Dedifferentiated amniotic fluid mesenchymal stem cell (primary cell): ENCODE measurements around the gene LOXL3.
A peak's percentile ranks its signal among the peaks of the same experiment; 100 is the strongest.

Source experiments
- DNase-seq: peaks from one replicate; pipeline ENCODE4 v3.0.0-alpha.2; 2016; ENCODE audit errors: extremely low spot score

The LOXL3 gene

DNA sequence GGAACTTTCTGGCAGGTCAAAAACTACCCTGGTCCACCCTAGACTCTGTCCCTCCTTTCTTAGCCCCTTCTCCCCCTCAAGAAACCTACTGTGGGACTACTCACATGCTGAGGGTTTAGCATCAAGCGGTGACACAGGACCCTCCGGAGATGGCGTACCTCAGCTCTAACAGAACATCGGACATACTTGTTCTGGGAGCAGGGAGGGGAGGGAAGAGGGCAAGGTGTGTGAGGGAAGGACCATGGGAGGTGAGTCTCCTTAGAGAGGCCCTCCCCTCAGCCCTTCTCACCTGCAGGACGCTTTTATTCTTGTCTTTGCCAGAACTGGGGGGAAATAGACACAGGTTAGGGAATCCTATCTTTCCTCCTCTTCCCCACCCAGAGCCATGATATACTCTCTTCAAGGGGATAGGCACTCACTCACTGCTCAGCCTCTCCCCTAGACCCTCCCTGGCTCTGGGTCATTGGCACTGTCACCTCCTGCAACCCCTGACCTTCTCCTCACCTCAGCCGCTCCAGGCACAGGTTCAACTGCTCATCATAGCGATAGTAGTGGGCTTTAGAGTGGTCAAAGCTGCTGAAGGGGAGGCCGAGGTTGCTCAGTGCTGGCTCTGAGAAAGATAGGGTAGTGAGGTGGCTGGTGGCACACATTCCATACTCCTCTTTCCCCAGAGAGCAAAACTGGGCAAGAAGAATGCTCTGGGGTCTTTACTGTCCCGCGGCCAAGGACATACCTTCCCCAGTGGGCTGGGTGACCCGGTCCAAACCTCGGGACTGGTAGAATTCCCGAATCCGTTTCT, 48.1 kb downstream of the LOXL3 start:
- no peak for DNase-seq

DNA sequence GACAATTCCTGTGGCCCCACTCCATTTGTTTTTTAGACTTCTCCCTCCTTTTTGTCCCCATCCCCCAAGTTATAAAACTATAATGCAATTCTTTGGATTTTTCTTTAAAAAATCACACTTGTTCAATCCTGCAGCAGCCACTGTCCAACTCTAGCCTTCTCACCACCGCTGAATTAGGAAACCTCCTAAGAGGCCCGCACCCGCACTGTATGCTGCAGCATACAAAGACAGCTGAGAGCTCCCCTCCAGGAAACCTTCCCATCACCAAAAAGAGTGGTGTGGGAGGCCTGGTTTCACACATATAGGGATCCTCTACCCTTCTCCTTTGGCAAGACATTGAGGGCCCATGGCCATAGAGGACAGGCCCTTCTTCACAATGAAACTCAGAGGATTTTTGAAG, 49.2 kb downstream of the LOXL3 start:
- DNase-seq, result no peak

- DNase-seq, result no peak
These were observed 50.0 kb downstream of the LOXL3 start for GRCh38 chr2:74503506-74504475.

DNA sequence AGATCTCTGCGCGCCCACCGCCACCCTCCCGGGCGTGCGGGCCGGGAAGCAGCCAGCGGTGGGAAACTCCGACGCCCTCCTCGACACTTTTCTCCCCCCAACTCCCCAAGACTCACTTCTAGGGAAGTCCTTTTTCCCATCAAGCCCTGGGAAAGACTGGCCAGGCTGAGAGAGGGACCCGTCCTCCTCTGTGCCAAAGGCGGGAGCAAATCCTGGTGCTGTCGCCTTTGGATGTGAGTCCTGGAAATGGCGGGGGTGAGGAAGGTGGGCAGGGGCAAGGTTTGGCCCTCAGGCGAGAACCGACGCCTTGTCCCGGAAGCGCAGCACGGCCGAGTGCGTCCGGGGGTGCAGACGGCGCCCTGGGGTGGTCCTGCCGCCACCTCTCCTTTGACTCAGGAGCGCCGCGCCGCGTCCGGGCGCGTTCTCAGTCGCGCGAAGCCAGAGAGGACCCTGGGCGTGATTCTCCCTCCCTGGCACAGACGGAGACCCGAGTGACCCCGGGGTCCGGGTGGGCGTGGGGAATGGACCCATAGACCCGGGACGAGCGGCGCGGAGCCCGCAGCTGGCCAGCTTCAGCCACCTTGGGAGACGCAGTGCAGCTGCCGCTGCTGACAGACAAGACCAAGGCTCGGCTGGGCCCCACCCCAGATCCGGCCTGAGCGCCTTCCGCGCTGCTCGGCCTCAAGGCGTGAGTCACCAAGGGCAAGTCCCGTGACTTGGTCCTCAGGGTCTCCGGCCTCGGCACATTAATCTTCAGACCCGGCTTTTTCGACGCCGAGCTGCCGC, 50.8 kb downstream of the LOXL3 start:
- DNase-seq, result peak; percentile 68

GRCh38 chr2:74502147-74502719, 51.5 kb downstream of the LOXL3 start:
- DNase-seq, result no peak

- DNase-seq, result no peak
These were observed 52.2 kb downstream of the LOXL3 start for GRCh38 chr2:74501335-74502071.

DNA sequence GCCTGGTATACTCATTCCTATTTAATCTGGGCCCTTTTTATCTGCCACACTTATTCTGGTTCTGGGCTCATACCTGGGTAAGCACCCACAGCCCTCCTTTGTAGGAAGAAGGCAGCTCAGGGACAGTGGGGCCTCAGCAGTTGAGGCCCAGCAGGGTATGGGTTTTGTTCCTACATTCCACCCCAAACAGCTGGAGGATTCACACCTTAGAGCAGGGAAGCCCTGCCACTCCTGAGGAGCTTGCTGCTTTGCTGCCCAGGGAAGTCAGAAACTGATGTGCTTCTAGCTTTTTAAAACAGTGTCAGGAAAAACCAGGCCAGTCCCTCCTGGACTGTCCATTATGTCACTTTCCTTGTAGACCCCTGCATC, 53.2 kb downstream of the LOXL3 start:
- DNase-seq, result no peak

GRCh38 chr2:74499940-74500577, 53.7 kb downstream of the LOXL3 start:
- DNase-seq, result no peak

DNA sequence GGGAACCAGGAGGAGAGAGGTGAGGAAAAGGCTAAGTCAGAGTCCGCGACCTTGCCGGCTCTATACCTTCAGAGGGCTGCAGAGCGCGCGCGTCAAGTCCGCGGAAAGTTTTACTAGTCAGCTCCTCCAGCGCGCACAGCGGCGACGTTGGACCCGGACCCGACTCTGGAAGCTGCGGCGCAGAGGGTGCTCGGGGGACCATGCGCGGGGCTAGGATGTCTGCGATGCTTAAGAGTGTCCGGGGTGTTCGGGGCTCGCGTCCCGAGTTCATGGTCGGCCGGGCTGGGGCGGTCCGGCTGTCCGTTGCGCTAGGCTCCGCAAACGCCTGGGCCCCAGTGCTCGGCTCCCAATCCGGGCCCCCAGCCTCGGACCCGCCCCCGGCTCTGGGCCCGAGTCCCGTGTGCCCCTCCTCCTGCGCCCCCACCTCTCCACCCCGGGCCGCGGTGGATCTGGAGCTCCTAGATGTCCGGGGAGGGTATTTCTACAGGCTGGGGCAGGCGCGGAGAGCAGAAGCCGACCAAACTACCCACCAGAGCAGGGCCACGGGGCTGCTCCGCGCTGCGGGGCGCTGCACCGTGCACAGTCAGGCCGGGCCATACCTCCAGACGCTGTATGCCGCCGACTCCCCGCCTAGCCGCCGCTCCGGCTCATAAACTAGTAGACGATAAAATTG, 54.3 kb downstream of the LOXL3 start, which contains the start of gene LBX2:
LBX2 (minus strand) TSS at position 337 of the 673 bp plus-strand sequence; CDS start at position 271, 66 bp downstream.
- DNase-seq, result no peak

DNA sequence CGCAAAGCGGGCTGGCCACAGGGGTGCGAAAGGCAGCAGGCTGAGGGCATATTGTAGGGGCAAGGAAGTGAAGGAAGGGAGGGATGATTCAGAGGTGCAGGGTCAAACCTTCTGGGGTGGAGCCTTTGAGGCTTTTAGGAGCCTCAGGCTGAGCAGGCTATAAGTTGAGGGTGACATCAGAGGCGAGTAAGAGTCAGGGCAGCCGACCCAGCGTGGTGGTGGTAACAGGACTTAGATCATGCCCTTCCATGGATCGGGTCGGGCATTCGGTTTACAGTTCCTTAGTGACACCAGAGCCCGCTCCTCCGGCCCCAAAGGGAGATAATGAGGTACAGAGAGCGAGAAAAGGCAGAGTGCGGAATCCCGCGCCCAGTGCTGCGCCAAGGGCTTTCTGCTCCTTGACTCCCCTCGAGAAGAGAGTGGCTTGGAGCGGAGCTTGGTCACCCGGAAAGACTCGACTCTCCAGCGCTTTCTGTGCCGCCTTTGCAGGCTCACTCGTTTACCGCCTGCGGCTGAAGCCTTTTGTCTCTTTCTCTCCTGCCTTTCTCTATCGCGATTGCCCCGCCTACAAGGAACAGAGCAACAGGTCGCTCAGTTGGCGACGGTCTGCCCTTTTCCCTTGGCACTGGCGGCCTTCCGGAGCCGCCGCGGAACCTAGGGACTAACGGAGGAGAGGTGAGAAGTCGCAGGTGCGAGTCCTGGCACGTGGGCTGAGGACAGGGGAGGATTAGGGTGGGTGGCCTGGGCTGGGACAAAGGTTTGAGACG, 55.1 kb downstream of the LOXL3 start:
- DNase-seq, result no peak

DNA sequence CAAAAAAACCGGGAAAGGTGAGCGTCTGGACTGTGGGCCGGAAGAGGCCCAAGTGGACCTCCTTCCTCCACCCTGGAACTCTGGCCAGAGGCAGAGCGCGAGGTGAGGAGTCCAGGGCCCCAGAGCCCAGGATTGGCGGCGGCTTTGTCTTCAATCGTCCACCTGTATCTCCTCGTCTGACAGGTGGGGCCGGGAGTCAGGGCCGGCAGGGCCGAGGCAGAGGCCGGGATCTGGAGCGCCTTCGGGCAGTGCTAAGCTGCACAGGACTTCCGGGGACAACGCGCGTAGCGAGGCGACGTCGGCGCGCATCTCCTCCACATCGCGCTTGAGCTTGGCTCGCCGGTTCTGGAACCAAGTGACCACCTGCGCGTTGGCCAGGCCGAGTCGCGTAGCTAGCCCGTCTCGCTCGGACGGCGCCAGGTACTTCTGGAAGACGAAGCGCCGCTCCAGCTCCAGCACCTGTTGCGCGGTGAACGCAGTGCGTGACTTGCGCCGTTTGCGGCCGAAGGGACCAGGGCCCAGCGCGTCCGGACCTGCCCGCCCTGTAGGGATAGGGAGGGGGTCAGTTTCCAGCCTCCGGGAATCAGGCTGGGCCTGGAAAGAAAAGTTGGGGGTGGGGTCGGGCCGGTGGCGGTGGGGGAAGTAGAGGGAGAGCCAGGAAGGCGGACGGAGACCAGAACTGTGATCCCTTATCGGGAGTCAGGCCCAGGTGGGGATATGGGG, 55.8 kb downstream of the LOXL3 start:
- DNase-seq, result no peak

DNA sequence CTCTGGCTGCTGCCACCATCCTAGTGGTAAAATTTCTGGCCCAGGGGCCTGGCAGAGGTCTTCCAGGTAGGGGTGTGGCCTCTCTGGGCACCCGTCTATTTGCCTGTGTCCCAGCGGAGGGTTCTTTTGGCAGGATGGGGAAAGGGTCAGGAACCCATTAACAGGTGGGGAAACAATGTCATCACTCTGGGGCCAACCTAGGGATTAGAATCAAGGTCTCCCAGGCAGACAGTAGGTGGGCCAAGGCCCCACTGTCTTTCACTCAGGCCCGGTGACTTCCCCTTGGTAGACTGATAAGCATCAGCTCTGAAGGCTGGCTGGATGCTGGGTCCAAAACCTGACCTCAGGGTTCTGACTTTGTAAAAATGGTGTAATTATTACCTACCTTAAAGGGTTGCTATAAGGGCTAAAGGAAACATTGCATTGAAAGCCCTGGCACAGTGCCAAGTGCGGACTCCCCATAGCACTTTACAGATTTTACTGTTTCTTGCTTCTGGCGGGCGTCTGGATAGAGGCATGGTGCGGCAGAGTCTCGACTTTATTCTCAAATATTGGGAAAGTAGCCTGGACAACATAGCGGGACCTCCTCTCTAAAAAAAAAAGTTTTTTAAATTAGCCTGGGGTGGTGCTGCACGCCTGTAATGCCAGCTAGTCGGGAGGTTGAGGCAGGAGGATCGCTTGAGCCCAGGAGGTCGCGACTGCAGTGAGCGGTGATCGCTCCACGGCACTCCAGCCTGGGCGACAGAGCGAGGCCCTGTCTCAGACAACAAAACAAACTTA, 56.6 kb downstream of the LOXL3 start:
- DNase-seq, result no peak

GRCh38 chr2:74495440-74495839, 58.3 kb downstream of the LOXL3 start:
- no peak for DNase-seq

- DNase-seq, result no peak
These were observed 60.2 kb downstream of the LOXL3 start for GRCh38 chr2:74493546-74493945.

DNA sequence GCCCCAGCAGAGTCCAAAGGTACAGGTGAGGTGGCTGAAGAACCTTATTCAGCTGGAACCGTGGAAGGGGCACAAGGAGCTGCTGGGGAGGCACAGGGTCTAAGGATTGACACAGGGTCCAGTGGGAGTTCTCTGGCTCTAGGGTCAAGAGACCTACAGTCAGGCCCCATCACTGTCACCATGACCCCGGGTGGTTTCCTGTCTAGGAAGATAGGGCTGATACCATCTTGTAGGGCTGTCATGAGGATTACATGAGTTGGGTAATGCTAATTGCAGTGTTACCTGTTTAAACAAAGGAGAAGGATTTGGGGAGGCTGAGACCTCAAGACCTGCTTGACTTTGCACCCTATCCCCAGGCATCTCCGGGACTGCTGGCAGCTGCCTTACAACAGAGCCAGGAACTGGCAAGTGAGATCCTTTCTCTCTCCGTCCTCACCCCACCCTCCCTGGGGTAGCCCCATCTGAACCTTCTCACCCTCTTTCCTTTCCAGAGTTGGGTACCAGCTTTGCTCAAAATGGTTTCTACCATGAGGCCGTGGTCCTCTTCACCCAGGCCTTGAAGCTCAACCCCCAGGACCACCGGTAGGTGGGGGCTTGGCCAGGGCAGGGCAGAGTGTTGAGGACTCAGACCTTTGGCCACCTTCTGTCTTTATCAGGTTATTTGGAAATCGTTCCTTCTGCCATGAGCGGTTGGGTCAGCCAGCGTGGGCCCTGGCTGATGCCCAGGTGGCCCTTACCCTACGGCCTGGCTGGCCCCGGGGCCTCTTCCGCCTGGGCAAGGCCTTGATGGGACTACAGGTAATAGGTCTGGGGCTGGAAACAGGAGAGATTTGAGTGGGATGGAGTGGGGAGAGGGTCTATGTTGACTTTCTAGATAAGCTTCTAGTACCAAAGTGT, 61.8 kb downstream of the LOXL3 start:
- no peak for DNase-seq

DNA sequence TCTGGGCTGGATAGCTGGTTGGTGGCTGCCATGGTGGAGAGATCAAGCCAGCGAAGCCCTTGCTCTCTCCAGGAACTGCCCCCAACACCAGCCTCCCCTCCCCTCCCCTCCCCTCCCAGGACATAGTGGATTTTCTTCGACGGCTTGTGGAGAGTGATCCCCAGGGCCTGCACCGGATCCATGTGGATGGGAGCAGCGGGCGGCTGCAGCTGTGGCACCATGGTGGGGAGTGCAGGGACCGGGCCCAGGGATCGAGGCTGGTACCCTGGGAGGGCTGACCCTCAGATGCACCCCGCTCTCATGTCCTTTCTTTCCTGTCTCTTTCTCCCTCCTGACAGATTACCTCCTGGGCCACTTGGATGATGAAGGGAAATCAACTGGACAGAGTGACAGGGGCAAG, 63.8 kb downstream of the LOXL3 start:
- DNase-seq, result no peak
